GM23248 (cell line): ENCODE data around the gene CMIP. TPM values are rescaled to one million over a fixed set of nuclear protein-coding genes. Genes with fewer than 3 reads are reported as not detected.
"Not testable (repeated sequence)": the region's sequence is repeated elsewhere in the genome, so short reads cannot be mapped to it uniquely, and the experiment has no call there.

Experiments used
- DNase-seq: peaks from one replicate; pipeline ENCODE4 v3.0.0-alpha.2; 2015
- H2AFZ ChIP-seq: fragments of 200-600 bp; sonication (generic); 2 replicates; pipeline ENCODE4 v1.6.1; 2016; ENCODE audit warnings: antibody characterized with exemption
- H3F3A ChIP-seq: fragments of 200-600 bp; sonication (generic); 2 replicates; pipeline ENCODE4 v1.6.1; 2016; ENCODE audit warnings: mild to moderate bottlenecking, antibody characterized with exemption, mixed run types; ENCODE audit not compliant: insufficient read depth
- H3K27ac ChIP-seq: fragments of 200-600 bp; sonication (generic); 2 replicates; pipeline ENCODE4 v1.5.1; 2016; ENCODE audit warnings: mild to moderate bottlenecking
- H3K27me3 ChIP-seq: fragments of 200-600 bp; sonication (generic); replicated peaks from 2 replicates; pipeline ENCODE4 v1.6.1; 2016; ENCODE audit warnings: mild to moderate bottlenecking; ENCODE audit not compliant: insufficient read depth
- H3K36me3 ChIP-seq: fragments of 200-600 bp; sonication (generic); 2 replicates; pipeline ENCODE4 v1.6.1; 2016; ENCODE audit warnings: low read depth, mild to moderate bottlenecking
- H3K4me1 ChIP-seq: fragments of 200-600 bp; sonication (generic); 2 replicates; pipeline ENCODE4 v1.6.1; 2016; ENCODE audit warnings: mild to moderate bottlenecking; ENCODE audit not compliant: insufficient read depth
- H3K4me2 ChIP-seq: fragments of 200-600 bp; sonication (generic); one replicate; pipeline ENCODE4 v1.6.1; 2016; ENCODE audit warnings: mild to moderate bottlenecking; ENCODE audit not compliant: unreplicated experiment
- H3K4me3 ChIP-seq: fragments of 200-600 bp; sonication (generic); 2 replicates; pipeline ENCODE4 v1.5.1; 2016; ENCODE audit warnings: mild to moderate bottlenecking
- H3K79me2 ChIP-seq: fragments of 200-600 bp; sonication (generic); 2 replicates; pipeline ENCODE4 v1.6.1; 2016; ENCODE audit warnings: mild to moderate bottlenecking; ENCODE audit not compliant: insufficient read depth
- H3K9ac ChIP-seq: fragments of 200-600 bp; sonication (generic); 2 replicates; pipeline ENCODE4 v1.6.1; 2016; ENCODE audit warnings: mild to moderate bottlenecking
- H3K9me2 ChIP-seq: fragments of 200-600 bp; sonication (generic); 2 replicates; pipeline ENCODE4 v1.6.1; 2016; ENCODE audit warnings: mixed run types, mild to moderate bottlenecking, moderate library complexity; ENCODE audit not compliant: insufficient read depth
- H3K9me3 ChIP-seq: fragments of 200-600 bp; sonication (generic); one replicate; pipeline ENCODE4 v1.6.1; 2017; ENCODE audit warnings: low read depth
- H4K20me1 ChIP-seq: fragments of 200-600 bp; sonication (generic); 2 replicates; pipeline ENCODE4 v1.6.0; 2016; ENCODE audit not compliant: insufficient read depth
- EZH2 ChIP-seq: fragments of 200-600 bp; sonication (generic); IDR thresholded peaks from 2 replicates; pipeline ENCODE4 v1.6.1; 2018; ENCODE audit warnings: antibody characterized with exemption, mild to moderate bottlenecking; ENCODE audit not compliant: insufficient read depth, poor library complexity, severe bottlenecking
- EZH2phosphoT487 ChIP-seq: fragments of 200-600 bp; sonication (generic); IDR thresholded peaks from 2 replicates; pipeline ENCODE4 v1.6.1; 2018; ENCODE audit warnings: antibody characterized with exemption, moderate library complexity, mild to moderate bottlenecking, low read depth; ENCODE audit not compliant: insufficient read depth
- WGBS, 2 experiments: methylation state at CpG; one replicate each; pipeline ENCODE4 v1.1.6; 2015 to 2017; ENCODE audit warnings: low lambda C conversion rate in 2 of 2, low coverage in 1 of 2; ENCODE audit errors: missing lambda C conversion rate in 2 of 2; 5-methylcytosine and 5-hydroxymethylcytosine counted together
- in situ Hi-C: fragments of 300-500 bp; cut with MboI; formaldehyde crosslinking; loops from 2 replicates; pipeline ENCODE4 v1.15.0; 2020
- polyA plus RNA-seq: library from polyadenylated mRNA; unstranded; fragments of >200 nt; fragmentation: Nextera tagmentation; extraction: Ambion mirVana; gene quantifications from 2 replicates; pipeline ENCODE4 v1.2.1, GENCODE V29; 2016
- total RNA-seq: library from RNA; depleted of rRNA; stranded (reverse); fragments of >200 nt; shearing (Covaris generic); gene quantifications from 2 replicates; pipeline ENCODE4 v1.2.3, GENCODE V29; 2014

Gene CMIP
- total and polyA plus RNA-seq, 2 experiments from 2014 or later = 1.5 to 9.5 TPM

- H4K20me1 ChIP-seq = no peaks in the 10 kb centered on the region
- H3K4me3 ChIP-seq = peak overlapping the region; percentile 68
- peak overlapping the region; percentile 90 for H3K4me2 ChIP-seq
- peak overlapping the region; percentile 81 for H2AFZ ChIP-seq
- WGBS, 2 experiments = 6 to 7% methylated on average over 22 of the region's 22 CpGs
- no peaks in the 10 kb centered on the region for H3K79me2 ChIP-seq
- no peaks in the 10 kb centered on the region for H3K9me3 ChIP-seq
- H3K9ac ChIP-seq = no peak overlapping the region
- in situ Hi-C loops = loop anchor here (25.0 kb wide), 1 partner anchor 701 kb away; the partner anchor contains the start of gene ATMIN
- H3K9me2 ChIP-seq = no peaks in the 10 kb centered on the region
- no peaks in the 10 kb centered on the region for H3K27me3 ChIP-seq
- no peak for TF ChIP-seq EZH2phosphoT487
- no peaks in the 10 kb centered on the region for H3K4me1 ChIP-seq
- peak; percentile 78 for DNase-seq
- no peaks in the 10 kb centered on the region for H3F3A ChIP-seq
- H3K27ac ChIP-seq = no peak overlapping the region
- H3K36me3 ChIP-seq = no peaks in the 10 kb centered on the region
These were observed 293.4 kb downstream of the CMIP start for GRCh38 chr16:81737885-81738536.

GRCh38 chr16:81738783-81739496 is 294.3 kb downstream of the CMIP start:
- Histone ChIP-seq H3K9me2 (no peaks in the 10 kb centered on the region), H3K79me2 (no peaks in the 10 kb centered on the region), H3K4me3 (no peak overlapping the region), H3K4me2 (no peak overlapping the region), H2AFZ (no peak overlapping the region), H3F3A (no peaks in the 10 kb centered on the region), H3K9ac (no peak overlapping the region), H4K20me1 (no peaks in the 10 kb centered on the region), H3K27me3 (no peaks in the 10 kb centered on the region), H3K27ac (no peak overlapping the region), H3K4me1 (no peaks in the 10 kb centered on the region), H3K9me3 (no peaks in the 10 kb centered on the region), H3K36me3 (no peaks in the 10 kb centered on the region)
- no peak for TF ChIP-seq EZH2phosphoT487
- no peak for TF ChIP-seq EZH2
- WGBS, 2 experiments = 63 to 64% methylated on average over 17 to 18 of the region's 18 CpGs
- DNase-seq = no peak
- in situ Hi-C loops = loop anchor here (25.0 kb wide), 1 partner anchor 702 kb away; the partner anchor contains the start of gene ATMIN

- Histone ChIP-seq H3K9me2 (no peaks in the 10 kb centered on the region), H3K4me2 (no peak overlapping the region), H3F3A (no peaks in the 10 kb centered on the region), H3K79me2 (no peaks in the 10 kb centered on the region), H3K27ac (no peak overlapping the region), H3K9ac (no peak overlapping the region), H3K36me3 (no peaks in the 10 kb centered on the region), H3K27me3 (no peaks in the 10 kb centered on the region), H3K4me3 (no peak overlapping the region), H3K9me3 (no peaks in the 10 kb centered on the region), H2AFZ (no peak overlapping the region), H3K4me1 (no peaks in the 10 kb centered on the region), H4K20me1 (no peaks in the 10 kb centered on the region)
- 80 to 81% methylated on average over 8 of the region's 8 CpGs for WGBS, 2 experiments
- no peak for DNase-seq
- TF ChIP-seq EZH2phosphoT487 (no peak), EZH2 (no peak)
- in situ Hi-C loops = loop anchor here (25.0 kb wide), 1 partner anchor 702 kb away; the partner anchor contains the start of gene ATMIN
These were observed 294.9 kb downstream of the CMIP start for GRCh38 chr16:81739503-81739902.

GRCh38 chr16:81740169-81740568 is 295.6 kb downstream of the CMIP start:
- Histone ChIP-seq H3K4me2 (no peak overlapping the region), H3F3A (no peaks in the 10 kb centered on the region), H2AFZ (no peak overlapping the region), H3K9ac (no peak overlapping the region), H3K9me3 (no peaks in the 10 kb centered on the region), H3K9me2 (no peaks in the 10 kb centered on the region), H3K27me3 (no peaks in the 10 kb centered on the region), H3K36me3 (no peaks in the 10 kb centered on the region), H3K27ac (no peak overlapping the region), H3K4me1 (no peaks in the 10 kb centered on the region), H4K20me1 (no peaks in the 10 kb centered on the region), H3K4me3 (no peak overlapping the region), H3K79me2 (no peaks in the 10 kb centered on the region)
- in situ Hi-C loops = loop anchor here (25.0 kb wide), 1 partner anchor 703 kb away; the partner anchor contains the start of gene ATMIN
- TF ChIP-seq EZH2 (no peak), EZH2phosphoT487 (no peak)
- no peak for DNase-seq
- WGBS, 2 experiments = 65 to 74% methylated on average over 8 of the region's 8 CpGs

- H3K27me3 ChIP-seq, H3K36me3 ChIP-seq, H3K4me2 ChIP-seq, H2AFZ ChIP-seq, H4K20me1 ChIP-seq, H3K9ac ChIP-seq, H3K9me2 ChIP-seq, H3K9me3 ChIP-seq, H3F3A ChIP-seq, H3K4me1 ChIP-seq, DNase-seq, H3K4me3 ChIP-seq, H3K79me2 ChIP-seq, H3K27ac ChIP-seq: not testable (repeated sequence)
- WGBS, 2 experiments = 68 to 72% methylated on average over 6 of the region's 6 CpGs
- in situ Hi-C loops = loop anchor here (25.0 kb wide), 1 partner anchor 704 kb away; the partner anchor contains the start of gene ATMIN
These were observed 296.8 kb downstream of the CMIP start for GRCh38 chr16:81741430-81741770.
